GM23248 (cell line): ENCODE data around the gene AFMID. TPM values are rescaled to one million over a fixed set of nuclear protein-coding genes. Genes with fewer than 3 reads are reported as not detected.

Experiments
- DNase-seq: peaks from one replicate; pipeline ENCODE4 v3.0.0-alpha.2; 2015
- H2AFZ ChIP-seq: fragments of 200-600 bp; sonication (generic); 2 replicates; pipeline ENCODE4 v1.6.1; 2016; ENCODE audit warnings: antibody characterized with exemption
- H3F3A ChIP-seq: fragments of 200-600 bp; sonication (generic); 2 replicates; pipeline ENCODE4 v1.6.1; 2016; ENCODE audit warnings: mild to moderate bottlenecking, antibody characterized with exemption, mixed run types; ENCODE audit not compliant: insufficient read depth
- H3K27ac ChIP-seq: fragments of 200-600 bp; sonication (generic); 2 replicates; pipeline ENCODE4 v1.5.1; 2016; ENCODE audit warnings: mild to moderate bottlenecking
- H3K27me3 ChIP-seq: fragments of 200-600 bp; sonication (generic); replicated peaks from 2 replicates; pipeline ENCODE4 v1.6.1; 2016; ENCODE audit warnings: mild to moderate bottlenecking; ENCODE audit not compliant: insufficient read depth
- H3K36me3 ChIP-seq: fragments of 200-600 bp; sonication (generic); 2 replicates; pipeline ENCODE4 v1.6.1; 2016; ENCODE audit warnings: low read depth, mild to moderate bottlenecking
- H3K4me1 ChIP-seq: fragments of 200-600 bp; sonication (generic); 2 replicates; pipeline ENCODE4 v1.6.1; 2016; ENCODE audit warnings: mild to moderate bottlenecking; ENCODE audit not compliant: insufficient read depth
- H3K4me2 ChIP-seq: fragments of 200-600 bp; sonication (generic); one replicate; pipeline ENCODE4 v1.6.1; 2016; ENCODE audit warnings: mild to moderate bottlenecking; ENCODE audit not compliant: unreplicated experiment
- H3K4me3 ChIP-seq: fragments of 200-600 bp; sonication (generic); 2 replicates; pipeline ENCODE4 v1.5.1; 2016; ENCODE audit warnings: mild to moderate bottlenecking
- H3K79me2 ChIP-seq: fragments of 200-600 bp; sonication (generic); 2 replicates; pipeline ENCODE4 v1.6.1; 2016; ENCODE audit warnings: mild to moderate bottlenecking; ENCODE audit not compliant: insufficient read depth
- H3K9ac ChIP-seq: fragments of 200-600 bp; sonication (generic); 2 replicates; pipeline ENCODE4 v1.6.1; 2016; ENCODE audit warnings: mild to moderate bottlenecking
- H3K9me2 ChIP-seq: fragments of 200-600 bp; sonication (generic); 2 replicates; pipeline ENCODE4 v1.6.1; 2016; ENCODE audit warnings: mixed run types, mild to moderate bottlenecking, moderate library complexity; ENCODE audit not compliant: insufficient read depth
- H3K9me3 ChIP-seq: fragments of 200-600 bp; sonication (generic); one replicate; pipeline ENCODE4 v1.6.1; 2017; ENCODE audit warnings: low read depth
- H4K20me1 ChIP-seq: fragments of 200-600 bp; sonication (generic); 2 replicates; pipeline ENCODE4 v1.6.0; 2016; ENCODE audit not compliant: insufficient read depth
- EZH2 ChIP-seq: fragments of 200-600 bp; sonication (generic); IDR thresholded peaks from 2 replicates; pipeline ENCODE4 v1.6.1; 2018; ENCODE audit warnings: antibody characterized with exemption, mild to moderate bottlenecking; ENCODE audit not compliant: insufficient read depth, poor library complexity, severe bottlenecking
- EZH2phosphoT487 ChIP-seq: fragments of 200-600 bp; sonication (generic); IDR thresholded peaks from 2 replicates; pipeline ENCODE4 v1.6.1; 2018; ENCODE audit warnings: antibody characterized with exemption, moderate library complexity, mild to moderate bottlenecking, low read depth; ENCODE audit not compliant: insufficient read depth
- WGBS, 2 experiments: methylation state at CpG; one replicate each; pipeline ENCODE4 v1.1.6; 2015 to 2017; ENCODE audit warnings: low lambda C conversion rate in 2 of 2, low coverage in 1 of 2; ENCODE audit errors: missing lambda C conversion rate in 2 of 2; 5-methylcytosine and 5-hydroxymethylcytosine counted together
- in situ Hi-C: fragments of 300-500 bp; cut with MboI; formaldehyde crosslinking; loops from 2 replicates; pipeline ENCODE4 v1.15.0; 2020
- polyA plus RNA-seq: library from polyadenylated mRNA; unstranded; fragments of >200 nt; fragmentation: Nextera tagmentation; extraction: Ambion mirVana; gene quantifications from 2 replicates; pipeline ENCODE4 v1.2.1, GENCODE V29; 2016
- total RNA-seq: library from RNA; depleted of rRNA; stranded (reverse); fragments of >200 nt; shearing (Covaris generic); gene quantifications from 2 replicates; pipeline ENCODE4 v1.2.3, GENCODE V29; 2014

The AFMID gene
- total and polyA plus RNA-seq, 2 experiments from 2014 or later, result 22.9 to 24.1 TPM

DNA sequence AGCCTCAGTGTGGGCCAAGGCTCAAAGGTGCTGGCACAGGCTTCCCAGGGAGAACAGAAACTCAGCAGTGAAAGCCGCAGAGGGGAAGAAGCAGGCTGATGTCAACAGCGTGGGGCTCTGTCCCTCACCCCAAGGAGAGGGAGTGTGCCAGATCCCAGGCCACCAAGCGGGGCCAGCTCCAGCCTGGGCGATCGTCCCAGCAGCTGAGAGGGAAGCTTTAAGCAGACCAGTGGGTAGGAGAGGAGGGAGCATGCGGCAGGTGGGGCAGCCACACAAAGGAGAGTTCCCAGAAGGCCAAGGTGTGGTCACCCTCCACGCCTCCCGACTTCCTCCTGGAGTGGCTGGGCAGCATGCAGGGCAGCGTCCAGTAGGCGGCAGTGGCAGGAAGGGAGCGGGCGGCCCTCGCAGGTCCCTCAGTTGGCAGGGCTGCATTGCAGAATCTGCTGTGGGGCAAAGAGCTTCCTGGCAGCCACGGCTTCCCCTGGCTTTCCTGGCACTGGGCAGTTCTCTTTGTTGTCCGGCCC lies 12.8 kb upstream of the AFMID start:
- no peaks in the 10 kb centered on the region for H3K27me3 ChIP-seq
- H2AFZ ChIP-seq, result no peak overlapping the region
- H3K79me2 ChIP-seq, result no peaks in the 10 kb centered on the region
- no peak overlapping the region for H3K4me2 ChIP-seq
- WGBS, 2 experiments, result 92 to 94% methylated on average over 12 to 15 of the region's 15 CpGs
- TF ChIP-seq EZH2phosphoT487, result no peak
- no peak for TF ChIP-seq EZH2
- in situ Hi-C loops, result no loop called here
- H3F3A ChIP-seq, result no peaks in the 10 kb centered on the region
- no peaks in the 10 kb centered on the region for H4K20me1 ChIP-seq
- H3K9me3 ChIP-seq, result no peaks in the 10 kb centered on the region
- no peaks in the 10 kb centered on the region for H3K9me2 ChIP-seq
- no peak overlapping the region for H3K27ac ChIP-seq
- H3K36me3 ChIP-seq, result no peaks in the 10 kb centered on the region
- H3K4me1 ChIP-seq, result no peaks in the 10 kb centered on the region
- H3K4me3 ChIP-seq, result no peak overlapping the region
- DNase-seq, result no peak
- H3K9ac ChIP-seq, result no peak overlapping the region

- 92 to 93% methylated on average over 28 of the region's 28 CpGs for WGBS, 2 experiments
- in situ Hi-C loops, result no loop called here
- H2AFZ ChIP-seq, result no peak overlapping the region
Observed at GRCh38 chr17:78174870-78175642, 12.1 kb upstream of the AFMID start.

GRCh38 chr17:78175643-78175981 lies 11.6 kb upstream of the AFMID start:
- Histone ChIP-seq H3K9me3 (no peaks in the 10 kb centered on the region), H3K27ac (no peak overlapping the region), H3F3A (no peaks in the 10 kb centered on the region), H3K9ac (no peak overlapping the region), H4K20me1 (no peaks in the 10 kb centered on the region), H3K4me1 (no peaks in the 10 kb centered on the region), H3K36me3 (no peaks in the 10 kb centered on the region), H3K4me3 (no peak overlapping the region), H3K4me2 (no peak overlapping the region), H2AFZ (no peak overlapping the region), H3K9me2 (no peaks in the 10 kb centered on the region), H3K27me3 (no peaks in the 10 kb centered on the region), H3K79me2 (no peaks in the 10 kb centered on the region)
- in situ Hi-C loops, result no loop called here
- TF ChIP-seq EZH2 (no peak), EZH2phosphoT487 (no peak)
- WGBS, 2 experiments, result 91 to 92% methylated on average over 12 to 14 of the region's 14 CpGs
- no peak for DNase-seq

More at GRCh38 chr17:78174870-78175642, 12.1 kb upstream of the AFMID start:
- Histone ChIP-seq H3F3A (no peaks in the 10 kb centered on the region), H3K9me2 (no peaks in the 10 kb centered on the region), H3K9ac (no peak overlapping the region), H3K27me3 (no peaks in the 10 kb centered on the region), H3K4me3 (no peak overlapping the region), H3K27ac (no peak overlapping the region), H4K20me1 (no peaks in the 10 kb centered on the region), H3K4me2 (no peak overlapping the region), H3K36me3 (no peaks in the 10 kb centered on the region), H3K4me1 (no peaks in the 10 kb centered on the region), H3K79me2 (no peaks in the 10 kb centered on the region), H3K9me3 (no peaks in the 10 kb centered on the region)
- DNase-seq, result no peak
- TF ChIP-seq EZH2phosphoT487, result no peak
- no peak for TF ChIP-seq EZH2

DNA sequence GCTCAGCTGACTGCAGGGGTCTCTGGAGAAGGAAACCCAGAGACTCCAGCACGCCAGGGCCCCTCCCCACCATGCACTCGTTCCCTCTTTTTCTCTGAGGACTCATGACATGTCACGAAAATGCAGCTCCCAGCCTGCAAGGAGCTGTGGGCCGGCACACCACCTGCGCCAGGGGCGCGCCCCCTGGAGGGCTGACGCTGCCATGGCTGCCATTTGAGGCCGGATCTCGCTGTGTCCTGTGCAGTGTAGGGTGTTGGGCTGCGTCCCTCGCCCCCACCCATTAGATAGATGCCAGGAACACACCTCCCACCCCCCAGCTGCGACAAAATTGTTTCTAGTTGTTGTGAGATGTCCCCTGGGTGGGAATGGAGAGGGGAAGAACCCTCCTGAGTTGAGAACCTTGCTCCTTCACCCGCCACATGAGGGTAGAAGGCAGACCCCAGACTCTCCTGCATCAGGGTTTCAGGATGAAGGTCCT lies 10.6 kb upstream of the AFMID start:
- Histone ChIP-seq H3K4me2 (no peak overlapping the region), H3K9ac (no peak overlapping the region), H3K4me3 (no peak overlapping the region), H3K27me3 (no peaks in the 10 kb centered on the region), H3K4me1 (no peaks in the 10 kb centered on the region), H2AFZ (no peak overlapping the region), H3K9me2 (no peaks in the 10 kb centered on the region), H3K36me3 (no peaks in the 10 kb centered on the region), H3K27ac (no peak overlapping the region), H4K20me1 (no peaks in the 10 kb centered on the region), H3K79me2 (no peaks in the 10 kb centered on the region), H3F3A (no peaks in the 10 kb centered on the region), H3K9me3 (no peaks in the 10 kb centered on the region)
- peak; percentile 67 for DNase-seq
- in situ Hi-C loops, result no loop called here
- 38 to 47% methylated on average over 13 to 14 of the region's 14 CpGs for WGBS, 2 experiments
- TF ChIP-seq EZH2phosphoT487 (no peak), EZH2 (no peak)
